Activated naive CD4-positive, alpha-beta T cell treated with anti-CD3 and anti-CD28 coated beads for 36 hours (primary cell): Measurements from ENCODE around the gene SYDE1. TPM values are rescaled to one million over a fixed set of nuclear protein-coding genes. Genes with fewer than 3 reads are reported as not detected.
A peak's percentile ranks its signal among the peaks of the same experiment; 100 is the strongest.
"Not testable (repeated sequence)": the region's sequence is repeated elsewhere in the genome, so short reads cannot be mapped to it uniquely, and the experiment has no call there.

Experiments
- CTCF ChIA-PET: fragments of 350-600 bp; sonication (Branson Sonifier 250); formaldehyde crosslinking; loops from one replicate; lab custom pipeline; 2021; ENCODE audit warnings: antibody characterized with exemption; lab: Charles Lee
- DNase-seq: peaks from one replicate; pipeline ENCODE4 v3.0.0-alpha.2; 2020
- H3K27ac Mint-ChIP-seq: one replicate; pipeline ENCODE4 v1.8.0; 2021; ENCODE audit warnings: mild to moderate bottlenecking, mixed read lengths
- H3K27me3 Mint-ChIP-seq: one replicate; pipeline ENCODE4 v1.8.0; 2021; ENCODE audit warnings: low read depth, mixed read lengths
- H3K36me3 Mint-ChIP-seq: one replicate; pipeline ENCODE4 v1.8.0; 2021; ENCODE audit warnings: low read depth, mixed read lengths
- H3K4me1 Mint-ChIP-seq: one replicate; pipeline ENCODE4 v1.8.0; 2021; ENCODE audit warnings: low read depth, mixed read lengths
- H3K4me3 Mint-ChIP-seq: one replicate; pipeline ENCODE4 v1.8.0; 2021; ENCODE audit warnings: mild to moderate bottlenecking, moderate library complexity, mixed read lengths
- H3K9me3 Mint-ChIP-seq: one replicate; pipeline ENCODE4 v1.8.0; 2021; ENCODE audit warnings: mixed read lengths
- intact Hi-C: fragments of 100-400 bp; cut with micrococcal nuclease; formaldehyde crosslinking; loops from one replicate; pipeline ENCODE4 v1.15.1; 2023
- total RNA-seq, 2 experiments: library from RNA; stranded (reverse); gene quantifications; one replicate each; pipeline ENCODE4 v1.2.3, GENCODE V29; 2021

SYDE1 gene
- total RNA-seq, 2 experiments from 2014 or later = 0.67 to 1.1 TPM

GRCh38 chr19:15093001-15093400 is 14.2 kb upstream of the SYDE1 start:
- H3K4me3 Mint-ChIP-seq = no peak overlapping the region
- CTCF ChIA-PET = interaction anchor here (0.7 to 3.2 kb wide), 9 partner anchors 8 to 326 kb away, joined by 3 to 23 read pairs (median 4); partner anchors contain the start of genes AKAP8L and OR1I1
- H3K27ac Mint-ChIP-seq = no peak overlapping the region
- no peaks in the 10 kb centered on the region for H3K36me3 Mint-ChIP-seq
- H3K9me3 Mint-ChIP-seq = no peaks in the 10 kb centered on the region
- H3K27me3 Mint-ChIP-seq = no peaks in the 10 kb centered on the region
- H3K4me1 Mint-ChIP-seq = peaks cover 2% of the 10 kb centered on the region
- intact Hi-C loops = loop anchor here (2.0 to 5.0 kb wide), 2 partner anchors 84 to 326 kb away; partner anchors contain the start of gene AKAP8L
- no peak for DNase-seq

DNA sequence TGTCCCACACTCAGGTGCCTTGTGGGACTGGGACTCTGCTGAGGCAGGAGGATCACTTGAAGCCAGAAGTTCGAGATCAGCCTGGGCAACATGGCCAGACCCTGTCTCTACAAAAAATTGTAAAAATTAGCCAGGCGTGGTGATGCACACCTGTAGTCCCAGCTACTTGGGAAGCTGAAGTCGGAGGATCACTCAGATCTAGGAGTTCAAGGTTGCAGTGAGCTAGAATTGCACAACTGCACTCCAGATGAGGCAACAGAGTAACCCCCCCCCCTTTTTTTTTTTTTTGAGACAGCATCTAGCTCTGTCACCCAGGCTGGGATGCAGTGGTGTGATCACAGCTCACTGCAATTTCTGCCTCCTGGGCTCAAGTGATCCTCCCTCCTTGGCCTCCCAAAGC is 11.0 kb upstream of the SYDE1 start:
- H3K36me3 Mint-ChIP-seq = no peaks in the 10 kb centered on the region
- DNase-seq = no peak
- peaks cover 2% of the 10 kb centered on the region for H3K4me1 Mint-ChIP-seq
- H3K27ac Mint-ChIP-seq = no peak overlapping the region
- no peak overlapping the region for H3K4me3 Mint-ChIP-seq
- CTCF ChIA-PET = interaction anchor here (0.7 to 0.8 kb wide), 2 partner anchors 57 to 802 kb away, joined by 3 to 5 read pairs; partner anchors contain the start of gene CYP4F2
- no peaks in the 10 kb centered on the region for H3K9me3 Mint-ChIP-seq
- intact Hi-C loops = no loop called here
- no peaks in the 10 kb centered on the region for H3K27me3 Mint-ChIP-seq

DNA sequence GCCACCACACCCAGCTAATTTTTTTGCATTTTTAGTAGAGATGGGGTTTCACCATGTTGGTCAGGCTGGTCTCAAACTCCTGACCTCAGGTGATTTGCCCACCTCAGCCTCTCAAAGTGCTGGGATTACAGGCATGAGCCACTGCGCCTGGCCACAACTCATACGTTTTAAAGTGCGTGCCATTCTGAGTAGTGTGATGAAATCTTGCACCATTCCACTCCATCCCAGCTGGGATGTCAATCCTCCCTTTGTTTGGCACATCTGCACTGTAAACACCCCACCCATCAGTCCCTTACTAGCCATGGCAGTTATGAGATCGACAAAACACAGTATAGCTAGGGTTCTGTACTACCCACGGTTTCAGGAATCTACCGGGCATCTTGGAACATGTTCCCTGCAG is 9.2 kb upstream of the SYDE1 start:
- H3K4me1 Mint-ChIP-seq, H3K27me3 Mint-ChIP-seq, intact Hi-C loops, H3K27ac Mint-ChIP-seq, CTCF ChIA-PET, H3K9me3 Mint-ChIP-seq, DNase-seq, H3K36me3 Mint-ChIP-seq, H3K4me3 Mint-ChIP-seq: not testable (repeated sequence)

GRCh38 chr19:15098460-15098859 is 8.7 kb upstream of the SYDE1 start:
- no peaks in the 10 kb centered on the region for H3K4me1 Mint-ChIP-seq
- no peaks in the 10 kb centered on the region for H3K27me3 Mint-ChIP-seq
- peaks cover 5% of the 10 kb centered on the region for H3K9me3 Mint-ChIP-seq
- CTCF ChIA-PET = no interaction called here
- H3K4me3 Mint-ChIP-seq = no peak overlapping the region
- no peak overlapping the region for H3K27ac Mint-ChIP-seq
- peaks cover 2% of the 10 kb centered on the region for H3K36me3 Mint-ChIP-seq
- DNase-seq = no peak
- intact Hi-C loops = no loop called here

DNA sequence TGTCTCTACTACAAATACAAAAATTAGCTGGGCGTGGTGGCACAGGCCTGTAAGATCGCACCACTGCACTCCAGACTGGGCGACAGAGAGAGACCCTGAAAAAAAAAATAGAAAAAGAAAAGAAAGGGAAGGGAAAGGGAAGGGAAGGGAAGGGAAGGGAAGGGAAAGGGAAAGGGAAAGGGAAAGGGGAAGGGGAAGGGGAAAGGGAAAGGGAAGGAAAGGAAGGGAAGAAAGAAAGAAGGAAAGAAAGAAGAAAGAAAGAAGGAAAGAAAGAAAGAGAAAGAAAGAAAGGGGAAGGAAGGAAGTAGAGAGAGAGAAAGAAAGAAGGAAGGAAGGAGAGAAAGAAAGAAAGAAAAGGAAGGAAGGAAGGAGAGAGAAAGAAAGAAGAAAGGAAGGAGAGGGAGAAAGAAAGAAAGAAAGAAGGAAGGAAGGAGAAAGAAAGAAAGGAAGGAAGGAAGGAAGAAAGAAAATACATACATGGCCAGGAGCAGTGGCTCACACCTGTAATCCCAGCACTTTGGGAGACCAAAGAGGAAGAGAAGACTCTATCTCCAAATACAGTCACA is 8.1 kb upstream of the SYDE1 start:
- Mint-ChIP-seq H3K27me3 (no peaks in the 10 kb centered on the region), H3K4me3 (no peak overlapping the region), H3K4me1 (no peaks in the 10 kb centered on the region), H3K9me3 (peaks cover 9% of the 10 kb centered on the region), H3K36me3 (peaks cover 2% of the 10 kb centered on the region), H3K27ac (no peak overlapping the region)
- CTCF ChIA-PET = interaction anchor here (1.2 to 3.9 kb wide), 3 partner anchors 9 to 58 kb away, joined by 3 to 37 read pairs (median 9); no protein-coding TSS in a partner anchor
- DNase-seq = no peak
- intact Hi-C loops = no loop called here

GRCh38 chr19:15101479-15102082 is 5.6 kb upstream of the SYDE1 start:
- Mint-ChIP-seq H3K9me3 (peaks cover 21% of the 10 kb centered on the region), H3K27ac (no peak overlapping the region), H3K4me1 (peaks cover 1% of the 10 kb centered on the region), H3K27me3 (peaks cover 1% of the 10 kb centered on the region), H3K4me3 (no peak overlapping the region), H3K36me3 (peaks cover 9% of the 10 kb centered on the region)
- CTCF ChIA-PET = interaction anchor here (0.6 to 4.2 kb wide), 15 partner anchors 9 to 591 kb away, joined by 3 to 51 read pairs (median 4); a partner anchor contains a TSS
- peak; percentile 81 for DNase-seq
- intact Hi-C loops = loop anchor here (1.0 kb wide), 1 partner anchor 49 kb away; no protein-coding TSS in a partner anchor

DNA sequence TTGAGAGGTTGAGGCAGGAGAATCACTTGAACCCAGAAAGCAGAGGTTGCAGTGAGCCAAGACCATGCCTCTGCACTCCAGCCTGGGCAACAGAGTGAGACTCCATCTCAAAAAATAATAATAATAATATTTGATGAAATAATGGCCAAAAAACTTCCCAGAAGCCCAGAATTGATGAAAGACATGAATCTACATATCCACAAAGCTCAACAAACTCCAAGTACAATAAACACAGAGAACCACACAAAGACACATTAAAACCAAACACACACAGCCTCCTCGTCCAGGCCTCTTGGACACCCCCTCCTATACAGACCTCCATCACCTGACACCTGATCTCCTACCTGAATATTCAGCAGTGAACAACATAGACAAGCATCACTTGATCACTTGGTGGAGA is 3.2 kb upstream of the SYDE1 start:
- Mint-ChIP-seq H3K4me1 (peaks cover 13% of the 10 kb centered on the region), H3K27me3 (peaks cover 10% of the 10 kb centered on the region), H3K36me3 (peaks cover 10% of the 10 kb centered on the region), H3K9me3 (peaks cover 21% of the 10 kb centered on the region), H3K27ac (no peak overlapping the region), H3K4me3 (no peak overlapping the region)
- CTCF ChIA-PET = interaction anchor here (0.7 to 4.2 kb wide), 3 partner anchors 12 to 46 kb away, joined by 3 to 51 read pairs (median 6); no protein-coding TSS in a partner anchor
- intact Hi-C loops = no loop called here
- no peak for DNase-seq

- intact Hi-C loops = no loop called here
- Mint-ChIP-seq H3K4me3 (no peak overlapping the region), H3K27ac (no peak overlapping the region), H3K9me3 (peaks cover 21% of the 10 kb centered on the region), H3K36me3 (peaks cover 10% of the 10 kb centered on the region), H3K27me3 (peaks cover 10% of the 10 kb centered on the region), H3K4me1 (peaks cover 13% of the 10 kb centered on the region)
- CTCF ChIA-PET = interaction anchor here (0.8 to 4.2 kb wide), 2 partner anchors 12 to 46 kb away, joined by 6 to 51 read pairs; no protein-coding TSS in a partner anchor
- DNase-seq = no peak
Observed at GRCh38 chr19:15104411-15104810, 2.8 kb upstream of the SYDE1 start.

DNA sequence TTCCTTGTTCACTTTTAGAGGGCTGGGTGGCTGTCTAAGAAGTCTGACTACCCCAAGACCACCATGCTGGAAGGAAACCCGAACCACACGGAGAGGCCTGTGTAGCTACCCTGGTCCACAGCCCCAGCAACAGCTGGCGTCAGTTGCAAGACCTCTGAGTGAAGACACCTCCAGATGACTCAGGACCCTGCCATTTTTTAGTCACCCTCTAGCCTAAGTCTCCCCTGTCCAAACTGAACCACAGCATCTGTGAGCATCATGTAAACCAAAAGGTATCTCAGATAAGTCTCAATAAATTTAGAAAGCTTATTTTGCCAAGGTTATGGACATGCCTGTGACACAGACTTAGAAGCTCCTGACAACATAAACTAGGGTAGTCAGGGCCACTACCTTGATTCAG is 2.2 kb upstream of the SYDE1 start:
- intact Hi-C loops = no loop called here
- DNase-seq = no peak
- Mint-ChIP-seq H3K4me3 (no peak overlapping the region), H3K9me3 (peaks cover 21% of the 10 kb centered on the region), H3K27ac (no peak overlapping the region), H3K27me3 (peaks cover 10% of the 10 kb centered on the region), H3K4me1 (peaks cover 13% of the 10 kb centered on the region), H3K36me3 (peaks cover 10% of the 10 kb centered on the region)
- CTCF ChIA-PET = interaction anchor here (0.6 kb wide), 1 partner anchor 421 kb away, joined by 3 read pairs; no protein-coding TSS in a partner anchor

DNA sequence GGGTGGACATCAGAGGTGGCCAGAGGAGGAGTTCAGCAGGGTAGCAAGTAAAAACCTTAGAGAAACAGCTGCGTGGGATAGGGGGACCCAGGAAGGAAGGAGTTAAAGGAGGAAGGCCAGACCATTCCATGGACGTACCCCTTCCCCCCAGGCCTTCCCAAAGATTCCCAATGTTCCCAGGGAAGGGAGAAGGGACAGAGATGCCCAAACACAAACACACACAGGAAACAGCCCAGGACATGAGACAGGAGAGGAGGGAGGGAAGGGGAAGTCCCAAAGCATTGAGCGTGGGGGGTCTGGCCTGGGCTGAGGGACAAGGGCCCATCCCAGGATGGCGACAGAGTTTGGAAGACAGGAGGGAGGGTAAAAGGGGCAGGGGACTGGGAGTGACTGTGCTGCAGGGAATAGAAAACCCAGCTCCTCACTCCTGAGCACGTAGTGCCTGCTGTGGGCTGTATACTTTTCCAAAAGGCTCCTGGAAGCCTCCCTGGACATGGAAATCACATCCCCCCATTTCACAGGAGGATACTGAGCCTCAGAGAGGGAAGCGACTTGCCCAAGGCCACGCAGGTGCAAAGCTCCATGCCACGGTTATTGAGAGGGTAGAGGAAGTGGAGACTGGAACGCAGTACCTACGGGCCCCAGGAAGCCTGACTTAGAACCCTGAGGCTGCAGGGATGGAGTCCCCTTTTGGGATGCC is 1.1 kb downstream of the SYDE1 start:
- Mint-ChIP-seq H3K27ac (no peak overlapping the region), H3K36me3 (peaks cover 9% of the 10 kb centered on the region), H3K9me3 (peaks cover 17% of the 10 kb centered on the region), H3K4me3 (peak overlapping the region; percentile 47), H3K27me3 (peaks cover 10% of the 10 kb centered on the region), H3K4me1 (peaks cover 13% of the 10 kb centered on the region)
- CTCF ChIA-PET = interaction anchor here (0.5 to 1.2 kb wide), 4 partner anchors 8 to 387 kb away, joined by 3 to 4 read pairs (median 3); partner anchors contain the start of gene AKAP8L
- DNase-seq = no peak
- intact Hi-C loops = no loop called here

DNA sequence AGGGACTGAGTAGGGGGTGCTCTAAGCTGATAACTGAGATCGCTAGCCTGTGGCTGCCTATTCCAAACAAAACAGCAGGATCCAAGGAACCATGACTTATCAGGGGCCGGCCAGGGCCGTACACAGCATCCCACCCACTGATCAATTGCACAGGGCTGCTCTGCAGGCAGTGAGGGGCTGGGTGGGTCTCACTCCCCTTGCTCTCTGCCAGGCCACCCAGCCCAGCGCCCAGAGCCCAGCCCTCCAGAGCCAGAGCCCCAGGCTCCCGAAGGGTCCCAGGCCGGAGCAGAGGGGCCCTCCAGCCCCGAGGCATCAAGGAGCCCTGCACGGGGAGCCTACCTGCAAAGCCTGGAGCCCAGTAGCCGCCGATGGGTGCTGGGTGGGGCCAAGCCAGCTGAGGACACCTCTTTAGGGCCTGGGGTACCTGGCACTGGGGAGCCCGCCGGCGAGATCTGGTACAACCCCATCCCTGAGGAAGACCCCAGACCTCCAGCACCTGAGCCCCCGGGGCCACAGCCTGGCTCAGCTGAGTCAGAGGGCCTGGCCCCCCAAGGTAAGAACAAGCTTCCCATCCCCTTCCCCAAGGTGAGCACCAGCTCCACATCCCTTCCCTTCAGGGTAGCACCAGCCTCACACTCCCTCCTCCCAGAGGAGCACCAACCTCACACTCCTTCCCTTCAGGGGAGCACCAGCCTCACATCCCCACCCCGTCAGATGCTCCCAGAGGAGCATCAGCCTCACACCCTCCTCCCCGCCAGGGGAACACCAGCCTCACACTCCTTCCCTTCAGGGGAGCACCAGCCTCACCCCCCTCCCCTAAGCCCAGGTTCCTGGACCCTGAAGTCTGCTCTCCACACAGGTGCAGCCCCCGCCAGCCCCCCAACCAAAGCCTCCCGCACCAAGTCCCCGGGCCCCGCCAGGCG is 1.9 kb downstream of the SYDE1 start:
- peaks cover 12% of the 10 kb centered on the region for H3K9me3 Mint-ChIP-seq

More for the DNA sequence above, 1.9 kb downstream of the SYDE1 start:
- Mint-ChIP-seq H3K36me3 (peaks cover 10% of the 10 kb centered on the region), H3K27me3 (peaks cover 10% of the 10 kb centered on the region), H3K4me1 (peaks cover 13% of the 10 kb centered on the region), H3K4me3 (no peak overlapping the region), H3K27ac (no peak overlapping the region)
- CTCF ChIA-PET = interaction anchor here (0.6 kb wide), 1 partner anchor 140 kb away, joined by 3 read pairs; no protein-coding TSS in a partner anchor
- intact Hi-C loops = no loop called here
- DNase-seq = no peak
